Retinal pigment epithelial cell (primary cell): ENCODE results near the gene WWOX.
"Not testable (repeated sequence)": the region's sequence is repeated elsewhere in the genome, so short reads cannot be mapped to it uniquely, and the experiment has no call there.

Experiments
- DNase-seq: peaks from one replicate; pipeline ENCODE4 v3.0.0-alpha.2; 2010; ENCODE audit warnings: low read depth
- H3K4me3 ChIP-seq: 2 replicates; pipeline ENCODE4 v1.5.1; 2011; ENCODE audit warnings: mild to moderate bottlenecking, low read length, control low read depth, moderate library complexity
- TF ChIP-seq, protein P1 (sequence below): conservative IDR thresholded peaks from 2 replicates; pipeline ENCODE4 v1.5.1; 2011; ENCODE audit warnings: low read depth, low read length, control low read depth, inconsistent platforms

WWOX gene

DNA sequence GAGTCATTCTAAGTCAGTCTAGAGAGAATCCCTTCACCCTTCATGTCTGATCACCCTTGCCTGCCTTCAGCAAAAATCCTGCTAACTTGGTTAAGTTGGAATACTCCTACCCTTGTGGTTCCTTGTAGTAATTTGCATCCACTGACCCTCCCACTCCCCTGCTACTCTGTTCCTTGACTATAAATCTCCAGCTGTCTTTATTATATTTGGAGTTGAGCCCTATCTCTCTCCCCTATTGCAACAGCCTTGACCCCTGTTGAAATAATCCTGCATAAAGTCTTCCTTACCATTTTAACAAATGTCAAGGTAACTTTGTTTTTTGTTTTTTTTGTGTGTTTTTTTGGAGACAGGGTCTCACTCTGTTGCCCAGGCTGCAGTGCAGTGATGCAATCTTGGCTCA, 590.1 kb downstream of the WWOX start:
- no peak overlapping the region for H3K4me3 ChIP-seq
- no peak for DNase-seq
- TF ChIP-seq, protein P1, sequence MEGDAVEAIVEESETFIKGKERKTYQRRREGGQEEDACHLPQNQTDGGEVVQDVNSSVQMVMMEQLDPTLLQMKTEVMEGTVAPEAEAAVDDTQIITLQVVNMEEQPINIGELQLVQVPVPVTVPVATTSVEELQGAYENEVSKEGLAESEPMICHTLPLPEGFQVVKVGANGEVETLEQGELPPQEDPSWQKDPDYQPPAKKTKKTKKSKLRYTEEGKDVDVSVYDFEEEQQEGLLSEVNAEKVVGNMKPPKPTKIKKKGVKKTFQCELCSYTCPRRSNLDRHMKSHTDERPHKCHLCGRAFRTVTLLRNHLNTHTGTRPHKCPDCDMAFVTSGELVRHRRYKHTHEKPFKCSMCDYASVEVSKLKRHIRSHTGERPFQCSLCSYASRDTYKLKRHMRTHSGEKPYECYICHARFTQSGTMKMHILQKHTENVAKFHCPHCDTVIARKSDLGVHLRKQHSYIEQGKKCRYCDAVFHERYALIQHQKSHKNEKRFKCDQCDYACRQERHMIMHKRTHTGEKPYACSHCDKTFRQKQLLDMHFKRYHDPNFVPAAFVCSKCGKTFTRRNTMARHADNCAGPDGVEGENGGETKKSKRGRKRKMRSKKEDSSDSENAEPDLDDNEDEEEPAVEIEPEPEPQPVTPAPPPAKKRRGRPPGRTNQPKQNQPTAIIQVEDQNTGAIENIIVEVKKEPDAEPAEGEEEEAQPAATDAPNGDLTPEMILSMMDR = no peak

DNA sequence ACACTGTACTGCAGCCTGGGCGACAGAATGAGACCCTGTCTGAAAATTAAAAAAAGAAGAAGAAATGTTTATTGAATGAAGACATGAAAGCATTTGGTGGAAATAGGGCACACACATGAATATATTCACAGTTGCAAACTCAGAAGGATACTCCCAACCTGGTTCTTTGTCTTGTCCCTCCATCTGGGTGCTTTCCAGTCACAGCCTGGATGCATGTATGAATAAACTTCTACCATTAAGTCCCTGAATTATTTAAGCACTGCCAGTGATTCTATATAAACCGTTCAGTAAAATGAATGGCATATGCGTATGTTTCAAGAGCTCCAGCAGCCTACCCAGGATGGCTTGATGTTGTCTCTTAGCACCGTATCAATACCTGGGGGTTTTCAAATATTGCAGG, 591.1 kb downstream of the WWOX start:
- H3K4me3 ChIP-seq = no peak overlapping the region
- TF ChIP-seq, protein P1 = no peak
- DNase-seq = no peak

DNA sequence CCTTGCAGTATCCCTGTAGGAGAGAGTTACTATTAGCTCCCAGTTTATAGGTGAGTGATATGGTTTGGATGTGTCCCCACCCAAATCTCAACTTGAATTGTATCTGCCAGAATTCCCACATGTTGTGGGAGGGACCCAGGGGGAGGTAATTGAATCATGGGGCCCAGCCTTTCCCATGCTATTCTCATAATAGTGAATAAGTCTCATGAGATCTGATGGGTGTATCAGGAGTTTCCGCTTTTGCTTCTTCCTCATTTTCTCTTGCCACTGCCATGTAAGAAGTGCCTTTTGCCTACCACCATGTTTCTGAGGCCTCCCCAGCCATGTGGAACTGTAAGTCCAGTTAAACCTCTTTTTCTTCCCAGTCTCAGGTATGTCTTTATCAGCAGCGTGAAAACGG, 592.3 kb downstream of the WWOX start:
- not testable (repeated sequence) for DNase-seq, H3K4me3 ChIP-seq

DNA sequence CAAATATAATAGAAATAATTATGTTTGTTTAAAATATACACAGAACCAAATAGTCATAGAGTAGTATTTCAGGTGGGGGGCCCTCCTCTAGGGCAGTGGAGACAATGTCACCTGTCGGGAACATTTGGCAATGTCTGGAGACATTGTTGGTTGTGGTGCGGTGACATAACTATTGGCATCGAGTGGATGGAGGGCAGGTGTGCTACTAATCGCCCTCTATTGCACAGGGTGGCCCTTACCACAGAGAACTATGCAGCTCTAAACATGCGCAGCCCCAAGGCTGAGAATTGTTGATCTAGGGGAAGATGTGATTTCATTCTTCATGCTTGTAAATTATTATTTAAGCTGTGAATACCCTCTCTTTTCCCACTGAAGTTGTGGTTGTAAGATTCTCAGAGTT, 594.0 kb downstream of the WWOX start:
- TF ChIP-seq, protein P1 = no peak
- H3K4me3 ChIP-seq = no peak overlapping the region
- no peak for DNase-seq

DNA sequence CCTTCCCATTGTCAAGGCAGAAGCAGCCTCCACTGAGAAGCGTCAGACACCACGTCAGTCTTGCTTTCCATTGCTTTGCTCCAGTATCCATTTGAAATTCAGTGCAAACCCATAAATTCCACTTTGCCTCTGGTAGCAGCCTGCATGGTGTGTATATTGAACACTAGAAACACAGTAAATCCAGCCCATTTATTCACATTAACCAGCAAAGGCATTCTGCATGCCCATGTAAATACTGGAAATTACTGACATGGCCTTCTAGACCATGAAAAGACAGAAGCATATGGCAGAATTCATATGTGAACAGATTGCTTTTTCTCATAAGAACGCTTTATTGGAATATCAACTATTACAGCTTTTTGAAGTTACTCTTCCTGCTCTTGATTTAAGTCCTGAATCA, 595.0 kb downstream of the WWOX start:
- H3K4me3 ChIP-seq = no peak overlapping the region
- TF ChIP-seq, protein P1 = no peak
- DNase-seq = no peak

DNA sequence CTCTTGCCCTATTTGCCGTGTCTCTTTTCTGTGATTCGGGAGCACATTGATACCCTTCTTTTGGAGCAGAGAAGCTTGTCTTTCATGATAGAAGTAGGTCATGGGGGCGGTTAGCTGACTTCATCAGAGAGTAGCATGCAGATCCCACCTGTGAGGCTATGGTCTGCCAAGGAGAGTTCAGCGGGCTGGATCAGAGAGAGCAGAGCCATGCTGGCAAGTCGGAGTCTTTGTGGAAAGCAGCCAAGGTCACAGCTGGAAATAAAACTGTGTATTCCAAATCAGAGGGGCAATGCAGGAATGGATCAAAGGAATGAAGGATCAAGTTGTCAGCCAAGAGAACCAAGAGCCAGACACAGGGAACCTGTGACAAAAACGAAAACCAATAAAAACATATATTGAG, 595.9 kb downstream of the WWOX start:
- DNase-seq = no peak
- TF ChIP-seq, protein P1 = no peak
- no peak overlapping the region for H3K4me3 ChIP-seq

DNA sequence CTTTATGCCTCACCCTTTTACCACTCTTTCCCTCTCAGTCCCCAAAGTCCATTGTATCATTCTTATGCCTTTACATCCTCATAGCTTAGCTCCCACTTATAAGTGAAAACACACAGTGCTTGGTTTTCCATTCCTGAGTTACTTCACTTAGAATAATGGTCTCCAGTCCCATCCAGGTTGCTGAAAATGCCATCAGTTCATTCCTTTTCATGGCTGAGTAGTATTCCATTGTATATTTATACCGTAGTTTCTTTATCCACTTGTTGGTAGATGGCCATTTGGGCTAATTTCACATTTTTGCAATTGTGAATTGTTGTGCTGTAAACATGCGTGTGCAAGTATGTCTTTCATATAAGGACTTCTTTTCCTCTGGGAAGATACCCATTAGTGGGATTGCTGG, 597.3 kb downstream of the WWOX start:
- no peak for DNase-seq
- TF ChIP-seq, protein P1 = no peak
- H3K4me3 ChIP-seq = no peak overlapping the region

DNA sequence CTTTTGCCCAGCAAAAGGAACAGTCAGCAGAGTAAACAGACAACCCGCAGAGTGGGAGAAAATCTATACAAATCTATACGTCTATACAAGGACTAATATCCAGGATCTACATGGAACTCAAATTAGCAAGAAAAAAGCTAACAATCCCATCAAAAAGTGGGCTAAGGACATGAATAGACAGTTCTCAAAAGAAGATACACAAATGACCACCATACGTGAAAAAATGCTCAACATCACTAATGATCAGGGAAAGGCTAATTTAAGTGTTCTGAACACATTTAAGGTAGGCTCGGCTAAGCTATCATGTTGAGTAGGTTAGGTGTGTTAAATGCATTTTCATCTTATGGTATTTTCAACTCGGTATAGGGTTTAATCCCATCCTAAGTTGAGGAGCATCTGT, 598.0 kb downstream of the WWOX start:
- H3K4me3 ChIP-seq = no peak overlapping the region
- TF ChIP-seq, protein P1 = no peak
- no peak for DNase-seq
